GM18951 (cell line): Measurements from ENCODE around the gene KIF22.
"Not testable (repeated sequence)": the region's sequence is repeated elsewhere in the genome, so short reads cannot be mapped to it uniquely, and the experiment has no call there.

Experiments
- POLR2A ChIP-seq: IDR thresholded peaks from 4 replicates; pipeline ENCODE4 v1.6.1; 2011; ENCODE audit warnings: mild to moderate bottlenecking; ENCODE audit not compliant: insufficient read length, insufficient read depth; ENCODE audit errors: extremely low read depth
- in situ Hi-C: fragments of 300-500 bp; cut with MboI; formaldehyde crosslinking; loops from one replicate; pipeline ENCODE4 v1.12.0; 2022; ENCODE audit warnings: low sequenced_read_pairs, mixed read lengths, inconsistent platforms; ENCODE audit not compliant: unreplicated experiment

KIF22 gene

GRCh38 chr16:29777576-29778350 lies 12.8 kb upstream of the KIF22 start, which contains the start of gene ZG16:
ZG16 (plus strand) TSS chr16:29778256; CDS start chr16:29779267, 1,011 bp downstream.
- in situ Hi-C loops, result no loop called here
- TF ChIP-seq POLR2A, result no peak

GRCh38 chr16:29779474-29779873 lies 11.1 kb upstream of the KIF22 start:
- no peak for TF ChIP-seq POLR2A
- in situ Hi-C loops, result no loop called here

- in situ Hi-C loops, result loop anchor here (10.0 kb wide), 1 partner anchor 59 kb away; no protein-coding TSS in a partner anchor
Observed at GRCh38 chr16:29783094-29783953, 7.2 kb upstream of the KIF22 start.

DNA sequence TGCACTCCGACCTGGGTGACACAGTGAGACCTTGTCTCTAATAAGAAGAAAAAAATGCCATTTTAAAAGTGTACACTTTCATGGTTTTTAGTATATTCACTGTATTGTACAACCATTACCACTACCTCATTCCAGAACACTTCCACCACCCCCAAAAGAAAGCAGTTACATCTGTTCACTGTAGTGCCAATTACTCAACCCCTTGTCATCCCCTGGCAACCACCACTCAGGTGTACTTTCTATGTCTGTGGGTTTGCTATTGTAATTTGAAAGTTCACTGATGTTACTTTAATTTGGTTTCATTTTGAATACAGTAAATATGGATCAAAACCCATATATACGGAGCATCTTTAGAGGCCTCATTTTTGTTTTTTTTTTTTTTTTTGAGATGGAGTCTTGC lies 6.4 kb upstream of the KIF22 start:
- in situ Hi-C loops, result loop anchor here (10.0 kb wide), 1 partner anchor 59 kb away; no protein-coding TSS in a partner anchor
- TF ChIP-seq POLR2A, result no peak

GRCh38 chr16:29784901-29785500 lies 5.5 kb upstream of the KIF22 start:
- in situ Hi-C loops, result loop anchor here (10.0 kb wide), 1 partner anchor 60 kb away; no protein-coding TSS in a partner anchor
- no peak for TF ChIP-seq POLR2A

DNA sequence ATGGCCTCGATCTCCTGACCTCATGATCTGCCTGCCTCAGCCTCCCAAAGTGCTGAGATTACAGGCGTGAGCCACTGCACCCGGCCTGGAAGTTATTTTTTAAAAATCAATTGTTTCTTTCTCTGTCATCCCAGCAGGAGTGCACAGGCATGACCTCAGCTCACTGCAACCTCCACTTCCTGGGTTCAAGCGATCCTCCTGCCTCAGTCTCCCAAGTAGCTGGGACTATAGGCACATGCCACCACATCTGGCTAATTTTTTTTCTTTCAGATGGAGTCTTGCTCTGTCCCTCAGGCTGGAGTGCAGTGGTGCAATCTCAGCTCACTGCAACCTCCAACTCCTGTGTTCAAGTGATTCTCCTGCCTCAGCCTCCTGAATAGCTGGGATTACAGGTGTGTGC lies 3.4 kb upstream of the KIF22 start:
- in situ Hi-C loops, result loop anchor here (10.0 kb wide), 1 partner anchor 62 kb away; no protein-coding TSS in a partner anchor

- in situ Hi-C loops, result loop anchor here (10.0 kb wide), 1 partner anchor 65 kb away; no protein-coding TSS in a partner anchor
- no peak for TF ChIP-seq POLR2A
Observed at GRCh38 chr16:29789775-29790182, 772 bp upstream of the KIF22 start.

DNA sequence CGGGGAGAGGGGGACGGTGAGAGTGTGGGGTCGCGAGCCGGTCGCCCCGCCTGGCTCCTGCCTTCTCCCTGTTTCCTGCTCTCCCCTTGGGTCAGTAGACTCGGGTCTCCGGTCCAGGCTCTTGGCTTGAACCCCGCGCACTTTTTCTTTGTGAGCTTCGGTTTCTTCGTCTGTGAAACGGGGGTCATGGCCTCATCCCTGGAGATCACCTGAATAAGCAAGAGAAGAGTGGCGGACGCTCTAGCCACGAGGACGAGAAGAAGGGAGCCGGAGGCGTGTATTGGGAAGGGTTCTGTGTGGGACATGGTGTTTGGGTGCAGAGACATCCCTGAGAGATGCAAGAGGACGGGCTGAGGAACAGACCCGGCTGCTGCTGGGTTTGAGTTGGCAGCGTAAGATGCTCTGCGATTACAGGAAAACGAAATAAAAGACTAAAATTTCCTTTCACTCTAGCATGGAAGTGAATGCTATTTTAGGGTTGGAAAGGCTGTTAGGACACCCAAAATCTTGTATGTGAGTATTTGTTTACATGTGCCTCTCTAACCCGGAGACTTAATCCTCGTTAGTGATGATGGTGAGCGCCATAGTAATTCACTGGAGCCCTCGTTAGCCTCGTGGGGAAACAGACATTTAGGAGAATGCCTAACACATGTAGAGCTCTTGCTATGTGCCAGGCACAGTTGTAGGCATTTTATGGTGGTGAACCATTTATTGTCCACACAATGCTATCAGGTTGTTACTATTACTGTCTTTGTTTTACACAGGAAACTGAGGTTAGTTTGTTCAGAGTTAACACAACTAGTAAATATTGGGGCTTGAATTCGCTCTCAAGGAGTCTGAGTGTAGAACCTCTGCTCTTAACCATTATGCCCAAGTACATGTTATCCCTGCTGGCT lies 646 bp downstream of the KIF22 start:
- in situ Hi-C loops, result no loop called here

DNA sequence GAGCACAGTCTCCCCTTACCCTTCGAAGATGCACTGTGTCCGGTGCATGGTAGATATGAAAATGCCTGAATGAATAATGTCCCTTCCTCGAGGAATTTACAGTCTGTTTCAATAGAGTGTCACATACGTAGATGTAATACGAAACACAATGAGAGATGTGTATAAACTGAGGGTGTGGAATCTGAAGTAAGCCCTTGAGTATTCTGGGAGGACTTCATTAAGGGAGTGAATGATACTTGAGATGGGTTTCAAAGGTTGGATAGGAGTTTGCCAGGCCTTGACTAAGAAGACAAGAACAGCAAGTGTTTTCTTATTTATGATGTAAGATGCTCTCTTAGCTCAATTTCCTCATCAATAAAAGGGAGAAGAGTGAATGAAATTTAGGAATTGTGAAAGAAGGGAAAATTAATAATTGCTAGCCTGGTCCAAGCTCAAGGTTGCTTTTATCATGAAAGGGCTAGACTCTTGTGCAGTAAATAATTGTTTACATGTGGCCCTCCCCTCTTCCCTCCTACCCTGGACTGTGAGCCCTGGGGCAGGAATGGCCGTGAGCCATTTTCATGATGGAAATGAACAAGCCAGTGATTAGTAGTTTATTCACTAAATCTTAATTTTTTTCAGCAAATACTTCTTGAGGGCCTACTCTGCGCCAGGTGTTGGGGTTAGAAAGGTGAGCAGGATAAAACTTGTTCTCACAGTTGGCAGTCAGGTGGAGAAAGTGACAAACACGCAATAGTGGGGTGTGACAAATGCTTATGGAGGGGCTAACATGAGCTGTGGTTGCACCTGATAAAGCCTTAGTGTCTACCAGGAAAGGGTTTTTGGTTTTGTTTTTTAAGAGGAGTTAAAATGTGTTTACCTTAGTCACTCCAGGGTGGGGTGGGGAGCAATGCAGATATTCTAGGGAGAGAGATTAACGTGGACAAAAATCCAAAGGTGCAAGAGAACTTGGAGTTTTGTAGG lies 1.6 kb downstream of the KIF22 start:
- TF ChIP-seq POLR2A, result no peak
- in situ Hi-C loops, result no loop called here

More for the DNA sequence above, 646 bp downstream of the KIF22 start:
- TF ChIP-seq POLR2A, result no peak

GRCh38 chr16:29793153-29793552 lies 2.6 kb downstream of the KIF22 start:
- in situ Hi-C loops, result not testable (repeated sequence)

DNA sequence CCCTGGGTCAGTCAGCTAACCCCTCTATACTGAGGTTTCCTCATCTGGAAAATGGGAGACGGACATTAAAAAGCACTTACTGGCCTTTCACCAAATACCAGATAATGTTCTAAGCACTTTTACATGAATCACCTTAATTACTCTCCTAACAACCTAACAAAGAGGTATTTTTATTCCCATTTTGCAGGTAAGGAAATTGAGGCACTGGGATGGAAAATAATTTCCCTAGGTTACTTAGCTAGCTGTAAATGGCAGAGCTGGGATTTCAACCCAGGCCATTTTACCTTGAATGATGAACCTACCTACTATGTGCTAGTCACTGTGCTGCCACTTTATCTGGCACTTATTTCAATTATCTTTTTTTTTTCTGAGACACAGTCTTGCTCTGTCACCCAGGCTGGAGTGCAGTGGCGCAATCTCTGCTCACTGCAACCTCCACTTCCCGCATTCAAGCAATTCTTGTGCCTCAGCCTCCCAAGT lies 3.7 kb downstream of the KIF22 start:
- TF ChIP-seq POLR2A, result no peak
- in situ Hi-C loops, result no loop called here
